SK-N-SH treated with all-trans-retinoic acid at 6 μM for 48 hours (cell line): ENCODE measurements around the gene ZNF362.

Experiments
- ATAC-seq: fragments of 200-7000 bp; cut with Tn5 transposase; 3 replicates; pipeline ENCODE4 v1.9.1; 2020; ENCODE audit warnings: mild to moderate bottlenecking, moderate library complexity
- ARNTL ChIP-seq: fragments of 450-650 bp; formaldehyde crosslinking; IDR thresholded peaks from 2 replicates; pipeline ENCODE4 v1.5.0; 2020; ENCODE audit warnings: low read depth, mild to moderate bottlenecking, moderate library complexity, borderline replicate concordance
- CSDC2 ChIP-seq: fragments of 250-450 bp; sonication (Bioruptor Pico); IDR thresholded peaks from 2 replicates; pipeline ENCODE4 v1.5.0; 2020; ENCODE audit warnings: mild to moderate bottlenecking, moderate library complexity
- ESRRG ChIP-seq: fragments of 250-450 bp; sonication (Bioruptor Pico); IDR thresholded peaks from 2 replicates; pipeline ENCODE4 v1.6.1; 2021; ENCODE audit warnings: mild to moderate bottlenecking
- GLIS3 ChIP-seq: fragments of 250-450 bp; sonication (Bioruptor Pico); IDR thresholded peaks from 2 replicates; pipeline ENCODE4 v1.5.0; 2020; ENCODE audit warnings: mild to moderate bottlenecking, moderate library complexity
- ISL1 ChIP-seq: fragments of 250-450 bp; sonication (Bioruptor Pico); IDR thresholded peaks from 2 replicates; pipeline ENCODE4 v2.1.2; 2022; ENCODE audit warnings: mild to moderate bottlenecking, moderate library complexity
- OSR1 ChIP-seq: fragments of 250-450 bp; sonication (Bioruptor Pico); IDR thresholded peaks from 2 replicates; pipeline ENCODE4 v1.8.0; 2022; ENCODE audit warnings: moderate library complexity, mild to moderate bottlenecking, inconsistent platforms
- PPARA ChIP-seq: fragments of 250-450 bp; sonication (Bioruptor Pico); IDR thresholded peaks from 2 replicates; pipeline ENCODE4 v1.5.0; 2020; ENCODE audit warnings: mild to moderate bottlenecking, borderline replicate concordance
- RARB ChIP-seq: fragments of 250-450 bp; sonication (Bioruptor Pico); IDR thresholded peaks from 2 replicates; pipeline ENCODE4 v1.8.0; 2021; ENCODE audit warnings: mild to moderate bottlenecking, moderate library complexity
- SNAI2 ChIP-seq: fragments of 250-450 bp; sonication (Bioruptor Pico); IDR thresholded peaks from 2 replicates; pipeline ENCODE4 v1.5.0; 2020; ENCODE audit warnings: mild to moderate bottlenecking, moderate library complexity
- TCF4 ChIP-seq: fragments of 250-450 bp; sonication (Bioruptor Pico); IDR thresholded peaks from 2 replicates; pipeline ENCODE4 v1.8.0; 2021; ENCODE audit warnings: mild to moderate bottlenecking, moderate library complexity, borderline replicate concordance
- TOX ChIP-seq: fragments of 250-450 bp; sonication (Bioruptor Pico); IDR thresholded peaks from 2 replicates; pipeline ENCODE4 v1.8.0; 2021; ENCODE audit warnings: mild to moderate bottlenecking, moderate library complexity, borderline replicate concordance
- ZC3H10 ChIP-seq: fragments of 250-450 bp; sonication (Bioruptor Pico); IDR thresholded peaks from 2 replicates; pipeline ENCODE4 v1.5.1; 2021; ENCODE audit warnings: mild to moderate bottlenecking, moderate library complexity
- ZFP3 ChIP-seq: fragments of 250-450 bp; sonication (Bioruptor Pico); IDR thresholded peaks from 2 replicates; pipeline ENCODE4 v1.5.0; 2020; ENCODE audit warnings: mild to moderate bottlenecking, moderate library complexity
- ZFP30 ChIP-seq: fragments of 450-650 bp; formaldehyde crosslinking; IDR thresholded peaks from 2 replicates; pipeline ENCODE4 v1.5.0; 2022; ENCODE audit warnings: mild to moderate bottlenecking, moderate library complexity
- ZNF565 ChIP-seq: fragments of 450-650 bp; formaldehyde crosslinking; conservative IDR thresholded peaks from 2 replicates; pipeline ENCODE4 v1.5.0; 2020; ENCODE audit warnings: low read depth, mild to moderate bottlenecking, moderate library complexity
- ZNF70 ChIP-seq: fragments of 450-650 bp; formaldehyde crosslinking; IDR thresholded peaks from 2 replicates; pipeline ENCODE4 v1.5.0; 2020; ENCODE audit warnings: mild to moderate bottlenecking, moderate library complexity
- ZNF8 ChIP-seq: fragments of 450-650 bp; formaldehyde crosslinking; IDR thresholded peaks from 2 replicates; pipeline ENCODE4 v1.5.0; 2020; ENCODE audit warnings: mild to moderate bottlenecking, moderate library complexity
- TF ChIP-seq, protein P1 (sequence below): fragments of 250-450 bp; sonication (Bioruptor Pico); IDR thresholded peaks from 2 replicates; pipeline ENCODE4 v1.5.0; 2020; ENCODE audit warnings: mild to moderate bottlenecking, moderate library complexity
- TF ChIP-seq, protein P2 (sequence below): fragments of 250-450 bp; sonication (Bioruptor Pico); IDR thresholded peaks from 2 replicates; pipeline ENCODE4 v1.5.1; 2021; ENCODE audit warnings: mild to moderate bottlenecking, moderate library complexity
- TF ChIP-seq, protein P3 (sequence below): fragments of 250-450 bp; sonication (Bioruptor Pico); IDR thresholded peaks from 2 replicates; pipeline ENCODE4 v1.5.1; 2020; ENCODE audit warnings: low read depth, mild to moderate bottlenecking, moderate library complexity

The ZNF362 gene

DNA sequence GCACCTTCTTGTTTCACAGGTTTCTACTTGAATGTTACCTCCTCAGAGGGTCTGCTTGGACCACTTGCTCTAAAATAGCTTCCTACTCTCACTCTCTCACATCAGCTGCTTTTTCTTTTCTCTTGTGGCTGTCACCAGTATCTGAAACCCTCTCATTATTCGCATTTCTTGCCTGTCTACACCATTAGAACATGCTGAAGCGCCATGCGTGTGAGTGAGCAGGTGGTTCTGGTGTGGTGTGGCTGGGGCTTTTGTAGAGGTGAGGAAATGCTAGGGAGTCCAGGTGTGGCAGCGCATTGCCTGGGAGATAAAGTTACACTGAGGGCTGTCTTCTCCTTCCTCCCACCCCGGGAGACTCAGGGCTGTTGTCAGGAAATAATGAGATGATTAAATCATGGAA, 4.1 kb downstream of the ZNF362 start:
- ATAC-seq, result no peak
- TF ChIP-seq RARB (no peak), OSR1 (CRISPR knock-in tag) (no peak), ARNTL (CRISPR knock-in tag) (no peak), ZNF8 (CRISPR knock-in tag) (no peak), ISL1 (CRISPR knock-in tag) (no peak), TOX (CRISPR knock-in tag) (no peak)

DNA sequence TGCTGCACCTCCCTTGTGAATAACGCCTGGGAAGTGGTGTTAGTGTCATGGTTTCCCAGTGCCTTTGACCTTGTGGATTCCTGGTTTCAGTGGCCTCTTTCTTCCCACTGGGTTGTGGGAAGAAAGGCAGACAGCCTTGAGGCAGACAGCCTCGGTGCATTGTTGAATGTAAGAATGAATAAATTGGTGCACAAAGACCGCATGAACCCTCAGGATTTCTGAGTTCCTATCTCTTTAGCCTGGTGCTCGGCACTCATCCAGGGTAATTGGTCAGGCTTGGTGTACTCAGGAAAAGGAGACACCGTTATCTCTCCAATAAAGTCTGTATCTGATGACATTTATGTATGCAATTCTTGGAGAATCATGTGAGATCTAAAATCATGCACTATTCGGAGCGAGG, 5.1 kb downstream of the ZNF362 start:
- ATAC-seq, result no peak

DNA sequence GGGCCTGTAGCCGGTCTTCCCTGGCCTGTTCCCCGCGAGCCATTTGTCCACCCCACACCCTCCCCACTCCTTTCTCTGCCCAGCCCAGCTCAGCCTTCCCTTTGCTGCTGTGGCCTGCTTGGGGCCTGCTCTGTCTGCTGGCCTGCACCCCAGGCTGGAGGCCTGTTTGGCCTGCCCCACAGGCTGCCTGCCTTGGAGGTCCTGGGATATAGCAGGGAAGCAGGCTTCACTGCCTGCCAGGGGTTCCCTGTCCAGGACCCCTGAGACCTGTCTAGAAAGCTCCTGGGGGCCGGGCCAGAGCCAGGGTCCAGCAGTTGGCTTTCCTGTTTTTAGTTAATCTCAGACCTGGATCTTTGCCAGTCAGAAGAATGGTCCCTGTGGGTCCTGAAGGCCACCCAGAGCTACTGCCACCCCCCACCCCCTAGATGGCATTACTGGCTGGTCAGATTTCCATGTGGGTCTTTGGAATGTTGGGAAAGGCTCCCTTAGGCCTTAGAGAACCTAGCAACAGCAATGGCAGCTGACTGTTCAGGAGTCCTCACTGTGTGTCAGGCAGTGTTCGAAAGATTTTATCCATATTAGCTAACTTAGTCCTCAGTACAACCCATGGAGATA, 7.7 kb downstream of the ZNF362 start:
- no peak for TF ChIP-seq SNAI2 (CRISPR knock-in tag)
- TF ChIP-seq, protein P1, sequence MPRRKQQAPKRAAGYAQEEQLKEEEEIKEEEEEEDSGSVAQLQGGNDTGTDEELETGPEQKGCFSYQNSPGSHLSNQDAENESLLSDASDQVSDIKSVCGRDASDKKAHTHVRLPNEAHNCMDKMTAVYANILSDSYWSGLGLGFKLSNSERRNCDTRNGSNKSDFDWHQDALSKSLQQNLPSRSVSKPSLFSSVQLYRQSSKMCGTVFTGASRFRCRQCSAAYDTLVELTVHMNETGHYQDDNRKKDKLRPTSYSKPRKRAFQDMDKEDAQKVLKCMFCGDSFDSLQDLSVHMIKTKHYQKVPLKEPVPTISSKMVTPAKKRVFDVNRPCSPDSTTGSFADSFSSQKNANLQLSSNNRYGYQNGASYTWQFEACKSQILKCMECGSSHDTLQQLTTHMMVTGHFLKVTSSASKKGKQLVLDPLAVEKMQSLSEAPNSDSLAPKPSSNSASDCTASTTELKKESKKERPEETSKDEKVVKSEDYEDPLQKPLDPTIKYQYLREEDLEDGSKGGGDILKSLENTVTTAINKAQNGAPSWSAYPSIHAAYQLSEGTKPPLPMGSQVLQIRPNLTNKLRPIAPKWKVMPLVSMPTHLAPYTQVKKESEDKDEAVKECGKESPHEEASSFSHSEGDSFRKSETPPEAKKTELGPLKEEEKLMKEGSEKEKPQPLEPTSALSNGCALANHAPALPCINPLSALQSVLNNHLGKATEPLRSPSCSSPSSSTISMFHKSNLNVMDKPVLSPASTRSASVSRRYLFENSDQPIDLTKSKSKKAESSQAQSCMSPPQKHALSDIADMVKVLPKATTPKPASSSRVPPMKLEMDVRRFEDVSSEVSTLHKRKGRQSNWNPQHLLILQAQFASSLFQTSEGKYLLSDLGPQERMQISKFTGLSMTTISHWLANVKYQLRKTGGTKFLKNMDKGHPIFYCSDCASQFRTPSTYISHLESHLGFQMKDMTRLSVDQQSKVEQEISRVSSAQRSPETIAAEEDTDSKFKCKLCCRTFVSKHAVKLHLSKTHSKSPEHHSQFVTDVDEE, result no peak
- TF ChIP-seq CSDC2 (CRISPR knock-in tag), result no peak
- TF ChIP-seq PPARA (CRISPR knock-in tag), result no peak
- TF ChIP-seq, protein P2, sequence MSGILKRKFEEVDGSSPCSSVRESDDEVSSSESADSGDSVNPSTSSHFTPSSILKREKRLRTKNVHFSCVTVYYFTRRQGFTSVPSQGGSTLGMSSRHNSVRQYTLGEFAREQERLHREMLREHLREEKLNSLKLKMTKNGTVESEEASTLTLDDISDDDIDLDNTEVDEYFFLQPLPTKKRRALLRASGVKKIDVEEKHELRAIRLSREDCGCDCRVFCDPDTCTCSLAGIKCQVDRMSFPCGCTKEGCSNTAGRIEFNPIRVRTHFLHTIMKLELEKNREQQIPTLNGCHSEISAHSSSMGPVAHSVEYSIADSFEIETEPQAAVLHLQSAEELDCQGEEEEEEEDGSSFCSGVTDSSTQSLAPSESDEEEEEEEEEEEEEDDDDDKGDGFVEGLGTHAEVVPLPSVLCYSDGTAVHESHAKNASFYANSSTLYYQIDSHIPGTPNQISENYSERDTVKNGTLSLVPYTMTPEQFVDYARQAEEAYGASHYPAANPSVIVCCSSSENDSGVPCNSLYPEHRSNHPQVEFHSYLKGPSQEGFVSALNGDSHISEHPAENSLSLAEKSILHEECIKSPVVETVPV (CRISPR knock-in tag), result no peak
- TF ChIP-seq ISL1 (CRISPR knock-in tag), result no peak
- TF ChIP-seq ZNF70 (CRISPR knock-in tag), result no peak
- no peak for TF ChIP-seq TOX (CRISPR knock-in tag)
- no peak for TF ChIP-seq ZNF565 (CRISPR knock-in tag)
- no peak for TF ChIP-seq RARB
- TF ChIP-seq ZNF8 (CRISPR knock-in tag), result no peak
- TF ChIP-seq ZFP3 (CRISPR knock-in tag), result no peak
- TF ChIP-seq, protein P3, sequence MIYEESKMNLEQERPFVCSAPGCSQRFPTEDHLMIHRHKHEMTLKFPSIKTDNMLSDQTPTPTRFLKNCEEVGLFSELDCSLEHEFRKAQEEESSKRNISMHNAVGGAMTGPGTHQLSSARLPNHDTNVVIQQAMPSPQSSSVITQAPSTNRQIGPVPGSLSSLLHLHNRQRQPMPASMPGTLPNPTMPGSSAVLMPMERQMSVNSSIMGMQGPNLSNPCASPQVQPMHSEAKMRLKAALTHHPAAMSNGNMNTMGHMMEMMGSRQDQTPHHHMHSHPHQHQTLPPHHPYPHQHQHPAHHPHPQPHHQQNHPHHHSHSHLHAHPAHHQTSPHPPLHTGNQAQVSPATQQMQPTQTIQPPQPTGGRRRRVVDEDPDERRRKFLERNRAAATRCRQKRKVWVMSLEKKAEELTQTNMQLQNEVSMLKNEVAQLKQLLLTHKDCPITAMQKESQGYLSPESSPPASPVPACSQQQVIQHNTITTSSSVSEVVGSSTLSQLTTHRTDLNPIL, result no peak
- TF ChIP-seq ESRRG (CRISPR knock-in tag), result no peak
- no peak for TF ChIP-seq OSR1 (CRISPR knock-in tag)
- ATAC-seq, result no peak

More for the DNA sequence above, 5.1 kb downstream of the ZNF362 start:
- TF ChIP-seq, protein P3, result no peak
- no peak for TF ChIP-seq ZC3H10

GRCh38 chr1:33265780-33266605, 9.7 kb downstream of the ZNF362 start:
- no peak for ATAC-seq

More at GRCh38 chr1:33265780-33266605, 9.7 kb downstream of the ZNF362 start:
- TF ChIP-seq TCF4 (no peak), ESRRG (CRISPR knock-in tag) (no peak), ZC3H10 (no peak), ZNF565 (CRISPR knock-in tag) (no peak), PPARA (CRISPR knock-in tag) (no peak), TOX (CRISPR knock-in tag) (no peak), CSDC2 (CRISPR knock-in tag) (no peak), ZNF70 (CRISPR knock-in tag) (no peak), ZFP30 (CRISPR knock-in tag) (no peak), RARB (no peak), GLIS3 (CRISPR knock-in tag) (no peak), OSR1 (CRISPR knock-in tag) (no peak)
- TF ChIP-seq, protein P3, result no peak
